AG04449 (cell line): ENCODE data around the gene KDM4F.
A peak's percentile ranks its signal among the peaks of the same experiment; 100 is the strongest.

Source experiments
- CTCF ChIA-PET: fragments of 350-600 bp; formaldehyde crosslinking; extraction: SDS; loops from one replicate; lab custom pipeline; 2021; ENCODE audit warnings: antibody characterized with exemption; lab: Yijun Ruan, JAX
- POLR2A ChIA-PET: fragments of 400-600, 350-600 bp; formaldehyde crosslinking; extraction: SDS; loops from one replicate; lab custom pipeline; 2020; ENCODE audit warnings: antibody characterized with exemption, inconsistent platforms; lab: Yijun Ruan, JAX
- DNase-seq: peaks from one replicate; pipeline ENCODE4 v3.0.0-alpha.2; 2010; ENCODE audit warnings: low read depth, low spot score
- H3K4me3 ChIP-seq: 2 replicates; pipeline ENCODE4 v1.5.1; 2011; ENCODE audit warnings: low read depth, mild to moderate bottlenecking, control low read depth, low read length
- CTCF ChIP-seq: IDR thresholded peaks from one replicate; pipeline ENCODE4 v1.5.1; 2011; ENCODE audit warnings: mild to moderate bottlenecking, moderate library complexity, low read length, control low read depth, inconsistent platforms; ENCODE audit not compliant: insufficient read depth; ENCODE audit errors: missing control alignments

The KDM4F gene

GRCh38 chr11:95057959-95058358, 8.7 kb downstream of the KDM4F start:
- ChIA-PET POLR2A (no interaction called here), CTCF (interaction anchor here (1.1 to 4.0 kb wide), 4 partner anchors 9 to 13 kb away, joined by 3 to 22 read pairs (median 4); partner anchors contain the start of gene SRSF8)
- no peak overlapping the region for H3K4me3 ChIP-seq
- DNase-seq: no peak
- TF ChIP-seq CTCF: no peak

- no peak for TF ChIP-seq CTCF
- no peak overlapping the region for H3K4me3 ChIP-seq
- POLR2A ChIA-PET: no interaction called here
- no peak for DNase-seq
- CTCF ChIA-PET: interaction anchor here (1.1 to 4.0 kb wide), 4 partner anchors 8 to 14 kb away, joined by 3 to 22 read pairs (median 4); partner anchors contain the start of gene SRSF8
Measured at GRCh38 chr11:95058621-95059020, 9.4 kb downstream of the KDM4F start.

GRCh38 chr11:95059046-95059445, 9.8 kb downstream of the KDM4F start:
- TF ChIP-seq CTCF: no peak
- DNase-seq: no peak
- POLR2A ChIA-PET: interaction anchor here (0.9 kb wide), 1 partner anchor 34 kb away, joined by 4 read pairs; no protein-coding TSS in a partner anchor
- no peak overlapping the region for H3K4me3 ChIP-seq
- CTCF ChIA-PET: interaction anchor here (2.0 to 4.0 kb wide), 2 partner anchors 8 to 11 kb away, joined by 5 to 22 read pairs; partner anchors contain the start of gene SRSF8

GRCh38 chr11:95065336-95065735, 16.1 kb downstream of the KDM4F start:
- no peak overlapping the region for H3K4me3 ChIP-seq
- DNase-seq: no peak
- no peak for TF ChIP-seq CTCF
- CTCF ChIA-PET: interaction anchor here (0.8 to 13.8 kb wide), 3 partner anchors 73 to 93 kb away, joined by 4 to 299 read pairs (median 84); no protein-coding TSS in a partner anchor
- POLR2A ChIA-PET: no interaction called here

GRCh38 chr11:95066716-95067038, 17.5 kb downstream of the KDM4F start, which contains the start of gene SRSF8:
Gene SRSF8, plus strand, starts transcription at chr11:95066919. Its CDS starts 308 bp downstream, at chr11:95067227.
- CTCF ChIA-PET: interaction anchor here (0.9 to 13.8 kb wide), 19 partner anchors 9 to 1360 kb away, joined by 3 to 299 read pairs (median 6); partner anchors contain the start of gene ENDOD1
- POLR2A ChIA-PET: interaction anchor here (1.2 to 3.0 kb wide), 4 partner anchors 10 to 81 kb away, joined by 3 to 28 read pairs (median 10); partner anchors contain the start of gene ENDOD1
- no peak for DNase-seq
- TF ChIP-seq CTCF: no peak
- peak within 1 kb of the TSS; percentile 81 for H3K4me3 ChIP-seq

GRCh38 chr11:95067039-95067840, 18.0 kb downstream of the KDM4F start:
- H3K4me3 ChIP-seq: peak overlapping the region; percentile 81
- POLR2A ChIA-PET: interaction anchor here (0.5 to 3.0 kb wide), 10 partner anchors 11 to 445 kb away, joined by 3 to 28 read pairs (median 4); partner anchors contain the start of gene ENDOD1
- no peak for DNase-seq
- CTCF ChIA-PET: interaction anchor here (0.9 to 13.8 kb wide), 26 partner anchors 9 to 1359 kb away, joined by 3 to 299 read pairs (median 4); partner anchors contain the start of genes CEP57 and ENDOD1
- TF ChIP-seq CTCF: peak; percentile 91
